ENCODE results near the gene IL1R2.
A peak's percentile ranks its signal among the peaks of the same experiment; 100 is the strongest.

IL1R2 gene

DNA sequence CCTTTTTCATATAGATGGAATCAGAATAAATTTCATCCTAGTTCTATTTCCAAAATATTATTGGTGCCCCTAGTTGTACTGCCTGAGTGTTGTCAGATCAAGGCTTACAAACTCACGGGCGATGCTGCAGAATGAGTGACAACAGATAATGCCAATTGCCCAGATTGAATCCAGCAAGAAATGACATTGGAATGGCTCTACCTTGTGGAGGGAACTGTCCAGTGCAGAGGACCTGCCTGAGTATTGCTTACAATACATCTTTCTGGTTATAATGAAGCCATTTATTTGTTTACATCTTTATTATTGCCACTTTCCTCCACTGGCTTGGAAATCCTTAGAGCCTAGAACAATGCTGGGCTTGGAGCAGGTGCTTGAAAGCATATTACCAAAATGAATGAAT is 7.8 kb upstream of the IL1R2 start:
- Mint-ChIP-seq H3K4me3 (no peak overlapping the region), H3K4me1 (peaks cover 3% of the 10 kb centered on the region), H3K36me3 (no peaks in the 10 kb centered on the region), H3K27me3 (peaks cover 2% of the 10 kb centered on the region), H3K9me3 (no peaks in the 10 kb centered on the region), H3K27ac (no peak overlapping the region)
- no peak for DNase-seq (ENCODE audit: low spot score in 2 of 2)
- ATAC-seq (ENCODE audit: low read depth): no peak

DNA sequence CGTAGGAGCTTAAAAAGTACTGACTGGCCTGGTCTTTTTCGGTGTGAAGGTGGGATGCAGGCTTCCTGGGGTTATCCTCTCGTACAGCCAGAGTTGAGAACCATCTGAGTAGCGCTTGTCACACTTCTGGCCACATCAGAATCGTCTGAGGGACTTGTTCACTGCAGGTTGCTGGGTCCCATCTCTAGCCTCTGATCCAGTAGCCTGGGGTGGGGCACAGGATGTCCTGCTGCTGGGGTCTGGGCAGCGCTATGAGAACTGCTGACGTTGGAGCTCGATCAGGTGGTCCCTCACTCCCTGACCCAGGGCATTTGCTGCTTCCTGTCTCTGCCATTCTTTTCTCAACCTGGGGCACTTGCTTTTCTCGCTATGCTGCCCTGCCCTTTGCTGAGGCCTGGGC is 7.1 kb upstream of the IL1R2 start:
- Mint-ChIP-seq H3K27ac (no peak overlapping the region), H3K4me3 (no peak overlapping the region), H3K27me3 (peaks cover 2% of the 10 kb centered on the region), H3K9me3 (no peaks in the 10 kb centered on the region), H3K36me3 (no peaks in the 10 kb centered on the region), H3K4me1 (peaks cover 6% of the 10 kb centered on the region)
- DNase-seq (ENCODE audit: low spot score in 2 of 2) (no peak), ATAC-seq (ENCODE audit: low read depth) (no peak)

DNA sequence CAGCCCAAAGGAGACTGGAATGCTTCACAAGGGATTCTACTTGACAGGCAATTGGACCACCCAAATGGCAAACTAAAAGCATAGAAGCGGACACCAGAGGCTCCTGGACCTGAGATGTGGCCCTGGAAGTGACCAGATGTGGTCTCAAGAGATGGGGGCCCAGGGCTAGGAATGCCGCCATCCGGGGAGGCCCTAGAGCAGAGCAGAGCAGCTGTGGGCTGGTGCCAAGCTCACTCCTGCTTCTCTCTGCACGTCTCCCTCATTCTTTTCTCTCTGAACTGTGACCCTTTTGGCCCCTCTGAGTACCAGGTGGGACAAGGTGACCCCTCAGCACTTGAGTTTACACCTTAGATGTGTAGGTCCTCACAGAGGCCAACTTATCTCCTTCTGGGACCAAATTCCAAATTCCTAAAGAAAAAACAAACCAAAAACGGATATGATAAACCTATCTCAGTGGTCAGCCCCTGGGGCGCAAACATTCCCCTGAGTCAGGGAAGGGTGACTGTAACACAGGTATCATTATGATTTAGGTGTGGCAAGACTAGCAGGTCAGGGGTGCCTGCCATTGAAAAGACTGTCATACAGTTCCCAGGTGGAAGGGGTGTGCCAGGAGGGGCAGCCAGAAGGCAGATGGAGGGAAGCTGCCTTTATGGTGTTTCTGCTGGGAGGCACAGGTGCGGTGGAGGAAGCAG is 6.5 kb upstream of the IL1R2 start:
- no peak for ATAC-seq (ENCODE audit: low read depth)
- DNase-seq (ENCODE audit: low spot score in 2 of 2): no peak
- Mint-ChIP-seq H3K36me3 (no peaks in the 10 kb centered on the region), H3K4me3 (no peak overlapping the region), H3K4me1 (peaks cover 12% of the 10 kb centered on the region), H3K27me3 (peaks cover 2% of the 10 kb centered on the region), H3K9me3 (no peaks in the 10 kb centered on the region), H3K27ac (no peak overlapping the region)

DNA sequence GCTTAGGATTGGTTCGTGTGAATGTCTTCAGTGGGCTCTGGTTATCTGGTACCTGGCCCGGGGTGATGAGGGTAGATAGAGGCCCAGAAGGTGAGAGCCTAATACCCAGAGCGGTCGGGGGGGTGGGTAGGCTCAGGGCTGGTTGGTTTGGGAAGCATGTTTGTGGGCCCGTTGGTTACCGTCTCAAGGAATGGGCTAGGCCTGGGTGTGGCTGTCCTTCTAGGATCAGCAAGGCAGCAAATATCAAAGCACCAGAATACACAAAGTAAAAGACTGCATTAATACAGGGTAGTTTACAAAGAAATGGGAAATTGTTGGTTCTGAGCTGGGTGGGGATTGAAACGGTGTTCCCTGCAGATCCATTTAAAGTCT is 6.0 kb upstream of the IL1R2 start:
- Mint-ChIP-seq H3K4me3 (no peak overlapping the region), H3K36me3 (no peaks in the 10 kb centered on the region), H3K9me3 (no peaks in the 10 kb centered on the region), H3K4me1 (peaks cover 12% of the 10 kb centered on the region), H3K27me3 (peaks cover 2% of the 10 kb centered on the region), H3K27ac (no peak overlapping the region)
- no peak for DNase-seq (ENCODE audit: low spot score in 2 of 2)
- ATAC-seq (ENCODE audit: low read depth): no peak

DNA sequence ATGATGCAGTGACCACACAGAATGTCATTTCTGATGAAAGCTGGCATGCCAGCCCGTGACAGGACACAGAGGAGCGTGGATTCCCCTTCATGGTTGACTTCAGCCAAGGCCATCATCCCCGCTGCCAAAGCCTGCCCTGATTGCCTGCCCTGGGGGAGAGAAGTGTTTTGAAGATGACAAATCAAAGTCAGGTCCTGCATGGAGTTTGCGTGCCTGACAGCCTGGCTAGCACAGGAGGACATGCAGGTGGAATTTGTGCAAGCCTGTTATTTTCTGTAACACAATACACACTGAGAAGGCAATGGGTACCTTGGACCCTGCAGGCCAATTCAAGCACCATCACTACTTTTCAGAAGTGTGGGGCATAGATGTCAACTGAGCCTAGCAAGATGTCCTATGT is 5.4 kb upstream of the IL1R2 start:
- Mint-ChIP-seq H3K36me3 (no peaks in the 10 kb centered on the region), H3K4me3 (no peak overlapping the region), H3K27me3 (peaks cover 2% of the 10 kb centered on the region), H3K4me1 (peaks cover 18% of the 10 kb centered on the region), H3K27ac (no peak overlapping the region), H3K9me3 (no peaks in the 10 kb centered on the region)
- ATAC-seq (ENCODE audit: low read depth) (no peak), DNase-seq (ENCODE audit: low spot score in 2 of 2) (no peak)

DNA sequence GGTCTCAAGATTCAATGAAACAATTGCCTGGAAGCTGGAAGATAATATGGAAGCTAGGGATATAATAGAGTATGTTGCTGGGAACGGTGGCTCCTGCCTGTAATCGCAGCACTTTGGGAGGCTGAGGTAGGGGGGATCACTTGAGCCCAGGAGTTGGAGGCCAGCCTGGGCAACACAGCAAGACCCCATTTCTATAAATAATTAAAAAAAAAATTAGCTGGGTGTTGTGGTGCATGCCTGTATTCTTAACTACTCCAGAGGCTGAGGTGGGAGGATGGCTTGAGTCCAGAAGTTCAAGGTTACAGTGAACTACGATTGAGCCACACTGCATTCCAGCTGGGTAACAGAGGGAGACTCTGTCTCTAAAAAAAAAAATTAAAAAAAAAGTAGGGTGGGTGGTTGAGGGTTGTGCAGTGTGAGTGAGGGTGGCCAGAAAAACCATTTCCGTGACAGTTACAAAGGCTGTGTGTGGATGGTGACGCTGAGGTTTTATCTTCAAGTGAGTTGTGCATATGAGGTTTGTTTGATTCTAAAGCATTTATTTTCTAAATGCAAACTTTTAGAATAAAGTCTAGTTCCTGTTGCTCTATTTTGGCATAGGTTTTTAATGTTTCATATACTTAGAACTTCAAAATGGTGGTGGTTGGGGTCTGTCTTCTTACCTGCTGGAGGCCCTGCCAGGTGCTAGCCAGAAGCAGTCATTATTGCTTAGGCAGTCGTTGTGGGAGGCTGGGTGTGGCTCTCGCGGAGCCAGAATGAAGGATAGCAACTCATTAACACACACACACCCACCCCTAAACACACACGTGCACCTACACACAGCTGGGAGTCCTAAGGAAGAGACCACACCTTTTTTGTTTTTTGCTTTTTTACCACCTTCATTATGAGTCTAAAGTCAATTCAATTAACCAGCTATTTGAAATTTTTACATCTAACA is 4.7 kb upstream of the IL1R2 start:
- Mint-ChIP-seq H3K4me1 (peaks cover 24% of the 10 kb centered on the region), H3K4me3 (no peak overlapping the region), H3K9me3 (no peaks in the 10 kb centered on the region), H3K27ac (no peak overlapping the region), H3K36me3 (no peaks in the 10 kb centered on the region), H3K27me3 (peaks cover 5% of the 10 kb centered on the region)
- no peak for DNase-seq (ENCODE audit: low spot score in 2 of 2)
- ATAC-seq (ENCODE audit: low read depth): no peak

DNA sequence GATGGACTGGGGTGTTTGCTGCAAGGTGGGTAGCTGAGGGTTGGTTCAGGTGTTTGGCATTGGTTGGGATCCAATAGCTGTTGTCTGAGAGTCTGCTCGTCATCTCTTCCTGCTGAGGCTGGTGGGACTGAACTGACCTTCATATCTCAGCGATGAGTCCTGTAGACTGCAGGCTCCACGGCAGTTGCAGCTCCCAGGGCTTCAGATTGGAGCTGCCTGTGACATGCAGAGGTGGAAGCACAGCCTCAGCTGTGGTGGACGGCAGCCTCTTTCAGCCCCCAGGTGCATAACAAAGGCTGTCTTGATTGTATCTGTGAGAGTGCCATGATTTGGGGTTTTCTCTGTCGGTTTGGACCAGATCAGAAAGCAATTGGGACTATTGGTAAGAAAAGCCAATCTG is 3.9 kb upstream of the IL1R2 start:
- ATAC-seq (ENCODE audit: low read depth) (no peak), DNase-seq (ENCODE audit: low spot score in 2 of 2) (no peak)
- peaks cover 28% of the 10 kb centered on the region for H3K4me1 Mint-ChIP-seq
- no peak overlapping the region for H3K27ac Mint-ChIP-seq
- H3K9me3 Mint-ChIP-seq: no peaks in the 10 kb centered on the region
- H3K4me3 Mint-ChIP-seq: no peak overlapping the region
- H3K27me3 Mint-ChIP-seq: peaks cover 7% of the 10 kb centered on the region
- H3K36me3 Mint-ChIP-seq: no peaks in the 10 kb centered on the region

DNA sequence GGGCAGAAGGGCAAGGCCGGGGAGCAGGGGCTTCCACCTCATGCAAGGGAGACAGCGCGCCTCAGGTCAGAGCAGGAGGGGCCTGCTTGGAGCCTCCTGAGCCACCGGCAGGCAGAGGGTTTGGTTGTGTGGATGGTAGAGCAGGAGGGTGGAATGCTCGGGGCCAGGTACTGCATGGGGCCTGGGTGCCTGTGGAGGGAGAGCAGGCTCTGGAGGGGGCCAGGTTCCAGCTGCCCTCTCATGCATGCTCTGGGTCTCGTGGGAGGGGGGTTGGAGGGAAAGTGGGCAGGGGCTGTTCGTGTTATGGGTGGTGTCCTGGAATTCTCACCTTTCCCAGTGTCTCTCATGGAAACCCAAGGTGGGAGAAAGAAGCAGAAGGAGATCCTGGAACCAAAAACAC is 3.2 kb upstream of the IL1R2 start:
- no peaks in the 10 kb centered on the region for H3K9me3 Mint-ChIP-seq
- H3K36me3 Mint-ChIP-seq: no peaks in the 10 kb centered on the region
- H3K4me3 Mint-ChIP-seq: no peak overlapping the region
- peaks cover 7% of the 10 kb centered on the region for H3K27me3 Mint-ChIP-seq
- no peak overlapping the region for H3K27ac Mint-ChIP-seq
- peaks cover 28% of the 10 kb centered on the region for H3K4me1 Mint-ChIP-seq
- ATAC-seq (ENCODE audit: low read depth) (no peak), DNase-seq (ENCODE audit: low spot score in 2 of 2) (no peak)

DNA sequence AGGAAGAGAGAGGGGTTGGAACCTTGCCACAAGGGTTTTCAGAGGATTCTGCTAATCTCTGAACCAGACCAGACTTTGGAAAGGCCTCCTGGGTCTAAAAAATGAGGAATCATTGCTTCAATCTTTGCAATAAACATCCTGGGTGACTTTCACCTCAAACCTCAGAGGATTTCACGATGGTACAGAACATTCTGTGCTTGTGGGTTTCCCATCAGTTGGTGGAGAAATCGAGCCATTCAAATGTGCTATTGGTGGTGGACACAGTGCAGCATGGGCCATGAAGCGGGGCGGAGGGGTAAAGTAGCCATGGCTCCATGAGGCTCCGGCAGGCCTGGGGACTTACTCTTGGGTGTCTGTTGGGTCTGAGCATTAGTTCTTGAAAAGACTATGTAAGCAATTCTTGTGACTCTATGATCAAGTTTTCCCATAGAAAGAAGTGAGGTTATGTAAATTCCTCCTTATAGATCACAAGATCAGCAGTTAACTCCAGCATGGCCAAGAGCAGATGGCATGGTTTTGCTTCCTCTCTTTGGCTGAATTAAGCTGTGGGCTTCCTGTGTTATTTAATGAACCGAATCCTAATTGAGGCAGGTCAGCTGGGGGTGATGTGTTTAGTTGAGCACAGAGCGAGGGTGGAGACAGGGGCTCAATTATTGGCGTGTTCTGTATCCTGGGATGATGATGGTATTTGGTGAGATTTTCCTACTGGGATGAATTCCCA is 1.9 kb upstream of the IL1R2 start:
- Mint-ChIP-seq H3K4me1 (peaks cover 28% of the 10 kb centered on the region), H3K36me3 (no peaks in the 10 kb centered on the region), H3K4me3 (no peak overlapping the region), H3K9me3 (no peaks in the 10 kb centered on the region), H3K27me3 (peaks cover 7% of the 10 kb centered on the region), H3K27ac (no peak overlapping the region)
- DNase-seq (ENCODE audit: low spot score in 2 of 2): no peak
- peak; percentile 79 for ATAC-seq (ENCODE audit: low read depth)

DNA sequence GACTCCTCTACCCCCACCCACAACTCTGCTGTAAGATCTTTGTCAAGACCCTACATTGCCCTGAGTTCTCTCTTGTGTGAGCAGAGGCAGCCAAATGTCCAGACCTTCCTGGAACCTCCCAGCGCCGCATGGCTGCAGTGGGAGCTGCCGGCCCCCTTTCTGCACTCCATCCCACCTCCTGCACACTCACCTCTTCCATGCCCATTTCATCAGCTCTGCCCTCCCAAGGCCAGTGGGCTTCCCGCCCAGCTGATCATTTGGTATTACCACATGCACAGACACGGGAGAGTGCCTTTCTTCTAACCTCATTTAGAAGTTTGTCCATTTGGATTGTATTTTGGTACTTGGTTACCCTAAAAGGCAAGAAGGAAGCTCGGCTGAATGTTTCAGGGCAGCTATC is 2.0 kb downstream of the IL1R2 start:
- no peak overlapping the region for H3K27ac Mint-ChIP-seq
- peaks cover 7% of the 10 kb centered on the region for H3K27me3 Mint-ChIP-seq
- H3K9me3 Mint-ChIP-seq: no peaks in the 10 kb centered on the region
- ATAC-seq (ENCODE audit: low read depth) (no peak), DNase-seq (ENCODE audit: low spot score in 2 of 2) (no peak)
- peaks cover 25% of the 10 kb centered on the region for H3K4me1 Mint-ChIP-seq
- H3K36me3 Mint-ChIP-seq: no peaks in the 10 kb centered on the region
- H3K4me3 Mint-ChIP-seq: no peak overlapping the region

DNA sequence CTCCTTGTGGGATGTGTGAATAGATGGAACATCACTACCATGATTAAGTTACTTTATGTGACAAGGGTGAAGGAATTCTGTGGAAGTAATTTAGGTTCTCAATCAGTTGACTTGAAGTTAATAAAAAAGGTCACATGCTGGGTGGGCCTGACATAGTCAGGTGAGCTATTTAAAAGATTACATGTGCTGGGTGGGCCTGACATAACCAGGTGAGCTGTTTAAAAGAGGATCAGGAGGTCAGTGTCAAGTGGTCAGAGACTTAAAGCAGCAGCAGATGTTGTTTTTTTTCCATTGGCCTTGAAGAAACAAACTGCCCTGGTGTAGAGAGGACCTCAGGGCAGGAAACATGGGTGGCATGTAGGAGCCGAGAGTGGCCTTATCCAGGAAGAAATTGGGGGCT is 3.3 kb downstream of the IL1R2 start:
- Mint-ChIP-seq H3K9me3 (no peaks in the 10 kb centered on the region), H3K4me3 (no peak overlapping the region), H3K27ac (no peak overlapping the region), H3K4me1 (peaks cover 18% of the 10 kb centered on the region), H3K27me3 (peaks cover 7% of the 10 kb centered on the region), H3K36me3 (no peaks in the 10 kb centered on the region)
- ATAC-seq (ENCODE audit: low read depth) (no peak), DNase-seq (ENCODE audit: low spot score in 2 of 2) (no peak)

DNA sequence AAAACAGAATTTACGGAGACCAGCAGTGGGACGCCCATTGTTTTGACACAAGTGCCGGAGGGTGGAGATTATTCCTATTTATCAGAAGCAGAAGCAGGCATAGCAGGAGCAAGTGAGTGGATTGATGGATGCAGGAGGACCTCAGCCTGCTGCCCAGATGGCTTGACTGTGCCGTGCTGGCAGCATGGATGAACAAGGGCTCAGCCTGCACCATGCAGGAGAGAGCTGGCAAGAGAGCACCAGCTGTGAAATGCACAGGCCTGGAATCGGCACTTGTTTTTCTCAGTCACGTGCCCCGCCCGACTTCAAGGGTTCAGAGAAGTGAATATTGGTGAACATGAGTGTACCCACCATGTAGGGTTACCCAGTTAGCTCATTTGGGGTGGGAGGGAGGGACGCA is 4.0 kb downstream of the IL1R2 start:
- Mint-ChIP-seq H3K27me3 (peaks cover 7% of the 10 kb centered on the region), H3K4me1 (peaks cover 16% of the 10 kb centered on the region), H3K36me3 (no peaks in the 10 kb centered on the region), H3K4me3 (no peak overlapping the region), H3K9me3 (no peaks in the 10 kb centered on the region), H3K27ac (no peak overlapping the region)
- no peak for ATAC-seq (ENCODE audit: low read depth)
- DNase-seq (ENCODE audit: low spot score in 2 of 2): no peak

DNA sequence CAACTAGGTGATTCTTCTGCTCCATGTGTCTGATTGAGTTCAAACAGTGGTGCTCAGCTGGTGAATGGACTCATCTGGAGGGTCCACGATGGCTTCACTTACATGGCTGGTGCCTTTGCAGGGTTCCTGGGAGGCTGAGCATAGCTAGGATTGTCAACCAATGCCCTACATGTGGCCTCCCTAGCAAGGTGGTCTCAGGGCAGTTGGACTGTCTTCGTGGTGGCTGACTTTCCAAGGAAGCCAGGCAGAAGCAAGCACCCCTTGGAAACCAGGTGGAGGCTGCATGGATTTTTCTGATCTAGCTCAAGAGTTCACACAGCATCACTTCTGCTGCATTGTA is 6.8 kb downstream of the IL1R2 start:
- ATAC-seq (ENCODE audit: low read depth): no peak
- Mint-ChIP-seq H3K4me1 (no peaks in the 10 kb centered on the region), H3K27ac (no peak overlapping the region), H3K27me3 (peaks cover 1% of the 10 kb centered on the region), H3K4me3 (no peak overlapping the region), H3K9me3 (no peaks in the 10 kb centered on the region), H3K36me3 (no peaks in the 10 kb centered on the region)
- no peak for DNase-seq (ENCODE audit: low spot score in 2 of 2)

Measured in memory B cell (primary cell).